HL-60 (cell line): ENCODE measurements around the gene IFTAP.

Source experiments
- DNase-seq, 2 experiments: peaks; one replicate each; pipeline ENCODE4 v3.0.0-alpha.2; 2010 to 2020; ENCODE audit warnings: low read depth in 1 of 2, low spot score in 1 of 2
- H3K27ac ChIP-seq: fragments of 250-450 bp; sonication (Bioruptor Pico); replicated peaks from 2 replicates; pipeline ENCODE4 v1.5.1; 2020; ENCODE audit warnings: mild to moderate bottlenecking, moderate library complexity
- H3K27me3 ChIP-seq: fragments of 250-450 bp; sonication (Bioruptor Pico); 2 replicates; pipeline ENCODE4 v1.5.1; 2021; ENCODE audit warnings: mild to moderate bottlenecking, moderate library complexity; ENCODE audit not compliant: insufficient read depth, poor library complexity, severe bottlenecking
- H3K4me3 ChIP-seq: replicated peaks from 2 replicates; pipeline ENCODE4 v1.5.1; 2011; ENCODE audit warnings: mild to moderate bottlenecking, control low read depth, low read length; ENCODE audit not compliant: insufficient read depth
- CTCF ChIP-seq: IDR thresholded peaks from one replicate; pipeline ENCODE4 v1.5.1; 2011; ENCODE audit warnings: low read length, control low read depth, inconsistent platforms; ENCODE audit not compliant: insufficient read depth
- GABPA ChIP-seq: IDR thresholded peaks from 2 replicates; pipeline ENCODE4 v1.6.1; 2012; ENCODE audit warnings: low read depth
- POLR2AphosphoS5 ChIP-seq: IDR thresholded peaks from 2 replicates; pipeline ENCODE4 v1.6.1; 2012; ENCODE audit warnings: low read depth
- REST ChIP-seq: IDR thresholded peaks from 2 replicates; pipeline ENCODE4 v1.6.1; 2012; ENCODE audit warnings: low read depth; ENCODE audit not compliant: insufficient replicate concordance
- SPI1 ChIP-seq: IDR thresholded peaks from 2 replicates; pipeline ENCODE4 v1.6.1; 2012; ENCODE audit warnings: low read depth, mild to moderate bottlenecking, borderline replicate concordance

The IFTAP gene

GRCh38 chr11:36695111-36695510 lies 100.8 kb downstream of the IFTAP start:
- Histone ChIP-seq H3K27me3 (no peaks in the 10 kb centered on the region), H3K4me3 (no peak overlapping the region), H3K27ac (no peak overlapping the region)
- DNase-seq, result no peak
- TF ChIP-seq CTCF (no peak), REST (no peak), POLR2AphosphoS5 (no peak), SPI1 (no peak), GABPA (no peak)

DNA sequence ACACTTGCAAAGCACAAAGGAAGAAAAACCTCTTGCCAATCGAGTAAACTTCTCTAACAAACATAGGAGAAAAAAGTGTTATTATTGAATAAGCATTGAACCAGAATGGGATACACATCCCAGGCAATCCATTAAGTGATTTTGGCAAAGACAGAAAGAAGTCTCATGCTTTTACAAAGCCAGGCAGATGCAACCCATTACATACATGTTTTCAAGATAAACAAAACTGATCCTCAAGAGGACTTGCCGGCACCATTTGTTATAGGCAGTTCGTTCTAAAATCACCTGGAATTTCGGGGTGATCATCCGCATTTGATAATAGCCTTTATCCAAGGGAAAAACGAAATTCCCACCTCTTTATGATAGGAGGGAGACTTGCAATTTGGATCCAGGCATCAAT lies 101.3 kb downstream of the IFTAP start:
- no peak for TF ChIP-seq GABPA
- no peak for TF ChIP-seq SPI1
- TF ChIP-seq REST, result no peak
- H3K4me3 ChIP-seq, result no peak overlapping the region

GRCh38 chr11:36696550-36696949 lies 102.2 kb downstream of the IFTAP start:
- DNase-seq, result no peak
- no peak overlapping the region for H3K4me3 ChIP-seq
- H3K27me3 ChIP-seq, result no peaks in the 10 kb centered on the region
- no peak for TF ChIP-seq REST
- no peak for TF ChIP-seq CTCF
- no peak for TF ChIP-seq SPI1
- TF ChIP-seq POLR2AphosphoS5, result no peak
- TF ChIP-seq GABPA, result no peak
- H3K27ac ChIP-seq, result no peak overlapping the region

More for the DNA sequence above, 101.3 kb downstream of the IFTAP start:
- no peaks in the 10 kb centered on the region for H3K27me3 ChIP-seq
- H3K27ac ChIP-seq, result no peak overlapping the region
- no peak for DNase-seq

DNA sequence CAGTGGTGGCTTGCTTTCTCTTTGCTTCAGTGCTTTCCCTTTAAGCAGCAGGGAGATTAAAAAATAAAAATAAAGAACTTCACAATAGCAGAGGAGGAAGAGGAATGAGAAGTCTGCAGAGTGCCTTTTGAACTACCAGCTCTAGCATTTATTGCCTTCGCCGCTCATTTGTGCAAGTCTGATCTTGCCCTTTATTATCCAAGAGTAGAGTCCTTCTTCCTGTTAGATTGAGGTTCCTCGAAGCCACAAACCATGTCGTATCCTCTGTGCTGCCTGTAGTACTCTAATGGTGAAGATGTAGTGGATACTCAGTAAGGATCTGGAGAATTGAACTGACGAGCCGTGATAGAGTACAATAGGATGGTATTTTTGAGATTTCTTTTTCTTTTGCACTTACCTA lies 105.0 kb downstream of the IFTAP start:
- TF ChIP-seq GABPA (no peak), REST (no peak), POLR2AphosphoS5 (no peak), SPI1 (no peak), CTCF (no peak)
- no peaks in the 10 kb centered on the region for H3K27me3 ChIP-seq
- no peak overlapping the region for H3K4me3 ChIP-seq
- no peak overlapping the region for H3K27ac ChIP-seq
- DNase-seq, result no peak
